ENCODE data around the gene GEMIN4. TPM values are rescaled to one million over a fixed set of nuclear protein-coding genes. Genes with fewer than 3 reads are reported as not detected.

GEMIN4 gene
- polyA plus RNA-seq, 1 donor (not counting 4 experiments of a cell fraction or from before 2014, with no cell fraction given): 29.5 TPM

- no peak overlapping the region for H3K9ac ChIP-seq (ENCODE audit: control insufficient read depth, extremely low read depth, insufficient read depth, low read length)
- no peaks in the 10 kb centered on the region for H3K27me3 ChIP-seq (ENCODE audit: control insufficient read depth, extremely low read depth, insufficient read depth, low read length)
- dilution Hi-C loops (cut with MboI; ENCODE audit: extremely low pct_ligation_motif_present, low sequenced_read_pairs): no loop called here
- H3K4me3 ChIP-seq (ENCODE audit: control insufficient read depth in 2 of 3, extremely low read depth in 1 of 3, insufficient read depth in 2 of 3, low read depth in 1 of 3, low read length in 3 of 3): no peak overlapping the region
- H3K4me2 ChIP-seq (ENCODE audit: control insufficient read depth, extremely low read depth, insufficient read depth, low read depth, low read length): no peak overlapping the region
- no peaks in the 10 kb centered on the region for H3K9me3 ChIP-seq (ENCODE audit: control insufficient read depth, low read depth, low read length)
- no peaks in the 10 kb centered on the region for H3K9me1 ChIP-seq (ENCODE audit: control insufficient read depth, extremely low read depth, insufficient read depth, low read length)
- no peak for DNase-seq (ENCODE audit: low read depth, low spot score)
- H3K36me3 ChIP-seq (ENCODE audit: control insufficient read depth in 2 of 2, extremely low read depth in 1 of 2, insufficient read depth in 2 of 2, low read length in 2 of 2): peaks cover 41 to 70% of the 10 kb centered on the region in 2 experiments
- H3K4me1 ChIP-seq (ENCODE audit: control insufficient read depth, extremely low read depth, insufficient read depth, low read length): no peaks in the 10 kb centered on the region
- TF ChIP-seq, protein P1, sequence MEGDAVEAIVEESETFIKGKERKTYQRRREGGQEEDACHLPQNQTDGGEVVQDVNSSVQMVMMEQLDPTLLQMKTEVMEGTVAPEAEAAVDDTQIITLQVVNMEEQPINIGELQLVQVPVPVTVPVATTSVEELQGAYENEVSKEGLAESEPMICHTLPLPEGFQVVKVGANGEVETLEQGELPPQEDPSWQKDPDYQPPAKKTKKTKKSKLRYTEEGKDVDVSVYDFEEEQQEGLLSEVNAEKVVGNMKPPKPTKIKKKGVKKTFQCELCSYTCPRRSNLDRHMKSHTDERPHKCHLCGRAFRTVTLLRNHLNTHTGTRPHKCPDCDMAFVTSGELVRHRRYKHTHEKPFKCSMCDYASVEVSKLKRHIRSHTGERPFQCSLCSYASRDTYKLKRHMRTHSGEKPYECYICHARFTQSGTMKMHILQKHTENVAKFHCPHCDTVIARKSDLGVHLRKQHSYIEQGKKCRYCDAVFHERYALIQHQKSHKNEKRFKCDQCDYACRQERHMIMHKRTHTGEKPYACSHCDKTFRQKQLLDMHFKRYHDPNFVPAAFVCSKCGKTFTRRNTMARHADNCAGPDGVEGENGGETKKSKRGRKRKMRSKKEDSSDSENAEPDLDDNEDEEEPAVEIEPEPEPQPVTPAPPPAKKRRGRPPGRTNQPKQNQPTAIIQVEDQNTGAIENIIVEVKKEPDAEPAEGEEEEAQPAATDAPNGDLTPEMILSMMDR (optimal IDR thresholded peaks at IDR 0.05 in 1 of 3, IDR thresholded peaks at IDR 0.05 in 1 of 3, conservative IDR thresholded peaks at IDR 0.05 in 1 of 3; ENCODE audit: extremely low read depth in 1 of 3, insufficient read depth in 2 of 3, low read length in 3 of 3): no peak
- TF ChIP-seq EZH2 (IDR thresholded peaks at IDR 0.05; ENCODE audit: low read length): no peak
- peaks cover 78% of the 10 kb centered on the region for H3K79me2 ChIP-seq (ENCODE audit: control insufficient read depth, insufficient read depth, low read length)
- H2AFZ ChIP-seq (ENCODE audit: control insufficient read depth, low read length): no peak overlapping the region
- peaks cover 16% of the 10 kb centered on the region for H4K20me1 ChIP-seq (ENCODE audit: control insufficient read depth, extremely low read depth, insufficient read depth, low read length)
- no peak for FAIRE-seq
- no peak overlapping the region for H3K27ac ChIP-seq (ENCODE audit: control insufficient read depth, insufficient read depth, low read length)
Observed at GRCh38 chr17:744937-745336, 7.1 kb downstream of the GEMIN4 start.

- peaks cover 67% of the 10 kb centered on the region for H3K79me2 ChIP-seq (ENCODE audit: control insufficient read depth, insufficient read depth, low read length)
- H3K4me1 ChIP-seq (ENCODE audit: control insufficient read depth, extremely low read depth, insufficient read depth, low read length): peaks cover 3% of the 10 kb centered on the region
- no peak overlapping the region for H3K4me3 ChIP-seq (ENCODE audit: control insufficient read depth in 2 of 3, extremely low read depth in 1 of 3, insufficient read depth in 2 of 3, low read depth in 1 of 3, low read length in 3 of 3)
- no peak for DNase-seq (ENCODE audit: low read depth, low spot score)
- dilution Hi-C loops (cut with MboI; ENCODE audit: extremely low pct_ligation_motif_present, low sequenced_read_pairs): no loop called here
- peaks cover 44 to 72% of the 10 kb centered on the region in 2 experiments for H3K36me3 ChIP-seq (ENCODE audit: control insufficient read depth in 2 of 2, extremely low read depth in 1 of 2, insufficient read depth in 2 of 2, low read length in 2 of 2)
- H2AFZ ChIP-seq (ENCODE audit: control insufficient read depth, low read length): no peak overlapping the region
- peak; percentile 58 for FAIRE-seq
- no peak overlapping the region for H3K27ac ChIP-seq (ENCODE audit: control insufficient read depth, insufficient read depth, low read length)
- no peak overlapping the region for H3K9ac ChIP-seq (ENCODE audit: control insufficient read depth, extremely low read depth, insufficient read depth, low read length)
- H3K9me3 ChIP-seq (ENCODE audit: control insufficient read depth, low read depth, low read length): no peaks in the 10 kb centered on the region
- peaks cover 2% of the 10 kb centered on the region for H3K9me1 ChIP-seq (ENCODE audit: control insufficient read depth, extremely low read depth, insufficient read depth, low read length)
- no peaks in the 10 kb centered on the region for H3K27me3 ChIP-seq (ENCODE audit: control insufficient read depth, extremely low read depth, insufficient read depth, low read length)
- peaks cover 16% of the 10 kb centered on the region for H4K20me1 ChIP-seq (ENCODE audit: control insufficient read depth, extremely low read depth, insufficient read depth, low read length)
- no peak overlapping the region for H3K4me2 ChIP-seq (ENCODE audit: control insufficient read depth, extremely low read depth, insufficient read depth, low read depth, low read length)
- TF ChIP-seq, protein P1 (optimal IDR thresholded peaks at IDR 0.05 in 1 of 3, IDR thresholded peaks at IDR 0.05 in 1 of 3, conservative IDR thresholded peaks at IDR 0.05 in 1 of 3; ENCODE audit: extremely low read depth in 1 of 3, insufficient read depth in 2 of 3, low read length in 3 of 3): no peak
- TF ChIP-seq EZH2 (IDR thresholded peaks at IDR 0.05; ENCODE audit: low read length): no peak
Observed at GRCh38 chr17:743139-743538, 8.9 kb downstream of the GEMIN4 start.

All from keratinocyte (primary cell).